ENCODE measurements around the gene EIF3A.
"Not testable (repeated sequence)": the region's sequence is repeated elsewhere in the genome, so short reads cannot be mapped to it uniquely, and the experiment has no call there.

EIF3A gene

GRCh38 chr10:119100434-119101238, 20.0 kb upstream of the EIF3A start:
- no peak for DNase-seq (ENCODE audit: low read depth in 2 of 2)

DNA sequence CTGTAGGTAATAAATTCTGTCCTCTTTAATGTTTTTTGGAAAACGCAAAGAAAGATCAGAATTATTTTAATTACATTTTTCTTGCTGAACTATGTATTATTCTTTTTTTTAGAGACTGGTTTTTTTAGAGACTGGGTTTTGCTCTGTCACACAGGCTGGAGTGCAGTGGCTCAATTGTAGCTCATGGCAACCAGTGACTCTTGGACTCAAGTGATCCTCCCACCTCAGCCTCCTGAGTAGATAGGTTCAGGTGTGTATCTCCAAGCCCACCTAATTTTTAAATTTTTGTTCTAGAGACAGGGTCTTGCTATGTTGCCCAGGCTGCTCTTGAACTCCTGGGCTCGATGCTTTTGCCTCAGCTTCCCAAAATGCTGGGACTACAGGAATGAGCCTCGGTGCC, 18.0 kb upstream of the EIF3A start:
- no peak for DNase-seq (ENCODE audit: low read depth in 2 of 2)

DNA sequence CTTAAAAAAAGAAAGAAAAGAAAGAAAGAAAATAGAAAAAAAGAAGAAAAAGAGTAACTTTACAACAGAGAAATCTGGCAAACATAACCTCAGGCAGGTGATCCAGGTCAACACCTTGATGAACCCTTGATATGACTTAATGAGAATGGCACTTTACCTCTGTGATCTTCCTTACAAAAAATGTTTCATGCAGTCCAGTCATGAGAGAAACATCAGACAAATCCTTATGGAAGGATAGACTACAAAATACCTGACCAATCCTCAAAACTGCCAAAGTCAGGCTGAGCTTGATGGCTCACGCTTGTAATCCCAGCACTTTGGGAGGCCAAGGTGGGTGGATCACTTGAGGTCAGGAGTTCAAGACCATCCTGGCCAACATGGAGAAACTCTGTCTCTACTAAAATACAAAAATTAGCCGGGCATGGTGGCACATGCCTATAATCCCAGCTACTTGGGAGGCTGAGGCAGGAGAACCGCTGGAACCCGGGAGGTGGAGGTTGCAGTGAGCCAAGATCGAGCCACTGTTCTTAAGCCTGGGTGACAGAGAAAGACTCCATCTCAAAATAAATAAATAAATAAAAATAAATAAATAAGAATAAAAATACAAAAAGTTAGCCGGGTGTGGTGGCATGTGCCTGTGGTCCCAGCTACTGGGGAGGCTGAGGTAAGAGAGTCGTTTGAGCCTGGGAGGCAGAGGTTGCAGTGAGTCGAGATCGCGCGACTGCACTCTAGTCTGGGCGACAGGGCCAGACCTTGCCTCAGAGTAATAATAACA, 16.2 kb upstream of the EIF3A start:
- DNase-seq (ENCODE audit: low read depth in 2 of 2): not testable (repeated sequence)

- DNase-seq (ENCODE audit: low read depth in 2 of 2): no peak
Measured at GRCh38 chr10:119095640-119096039, 15.0 kb upstream of the EIF3A start.

DNA sequence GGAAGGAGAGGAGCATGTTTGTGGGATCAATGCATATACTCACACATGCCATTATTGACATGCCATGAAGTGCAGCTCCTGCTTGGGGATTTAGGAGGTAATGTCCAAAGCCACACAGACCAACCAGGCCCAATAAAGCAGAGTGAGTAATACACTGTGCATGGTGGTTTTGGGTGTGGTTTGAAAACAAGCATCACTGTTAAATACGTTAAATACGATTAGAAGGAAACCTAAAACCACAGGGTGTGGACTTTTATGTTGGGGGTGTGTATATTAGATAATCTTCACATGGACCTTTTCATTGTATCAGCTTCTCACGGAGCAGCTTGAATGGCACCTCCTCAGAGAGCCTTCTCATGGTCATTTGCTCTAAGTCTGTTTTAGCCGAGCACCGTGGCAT, 10.4 kb upstream of the EIF3A start:
- no peak for DNase-seq (ENCODE audit: low read depth in 2 of 2)

DNA sequence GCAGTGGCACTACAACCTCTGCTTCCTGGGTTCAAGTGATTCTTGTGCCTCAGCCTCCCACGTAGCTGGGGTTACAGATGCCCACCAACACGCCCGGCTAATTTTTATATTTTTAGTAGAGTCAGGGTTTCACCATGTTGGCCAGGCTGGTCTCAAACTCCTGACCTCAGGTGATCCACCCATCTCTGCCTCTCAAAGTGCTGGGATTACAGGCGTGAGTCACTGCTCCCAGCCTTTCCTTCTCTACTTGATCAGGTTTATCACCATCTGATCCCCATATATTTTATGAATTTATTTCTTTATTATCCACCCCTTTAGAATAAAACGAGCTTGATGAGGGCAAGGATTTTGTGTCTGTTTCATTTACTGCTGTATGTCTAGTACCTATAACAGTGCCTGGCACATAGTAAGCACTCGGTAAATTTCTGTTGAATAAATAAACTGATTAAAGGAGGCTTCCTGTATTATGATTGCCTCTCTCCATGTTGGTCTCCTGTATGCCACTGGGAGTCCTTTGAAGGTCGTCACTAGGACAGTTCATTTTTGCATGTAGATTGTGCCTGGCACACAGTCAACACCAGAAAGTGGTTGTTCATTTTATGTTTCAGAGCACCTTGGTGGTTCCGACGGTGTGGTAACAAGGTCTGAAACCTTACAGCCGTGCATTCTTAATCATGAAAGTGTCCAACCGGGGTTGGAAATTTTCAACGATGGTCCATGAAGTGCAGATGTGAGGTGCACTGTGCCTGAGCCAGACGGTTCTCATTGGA, 9.6 kb upstream of the EIF3A start:
- no peak for DNase-seq (ENCODE audit: low read depth in 2 of 2)

- DNase-seq (ENCODE audit: low read depth in 2 of 2): no peak
Measured at GRCh38 chr10:119087271-119087882, 6.8 kb upstream of the EIF3A start.

GRCh38 chr10:119084896-119085295, 4.3 kb upstream of the EIF3A start:
- DNase-seq (ENCODE audit: low read depth in 2 of 2): no peak

- DNase-seq (ENCODE audit: low read depth in 2 of 2): peak in 1 of 2 donors; percentile 31
Measured at GRCh38 chr10:119079599-119080520, 757 bp downstream of the EIF3A start.

DNA sequence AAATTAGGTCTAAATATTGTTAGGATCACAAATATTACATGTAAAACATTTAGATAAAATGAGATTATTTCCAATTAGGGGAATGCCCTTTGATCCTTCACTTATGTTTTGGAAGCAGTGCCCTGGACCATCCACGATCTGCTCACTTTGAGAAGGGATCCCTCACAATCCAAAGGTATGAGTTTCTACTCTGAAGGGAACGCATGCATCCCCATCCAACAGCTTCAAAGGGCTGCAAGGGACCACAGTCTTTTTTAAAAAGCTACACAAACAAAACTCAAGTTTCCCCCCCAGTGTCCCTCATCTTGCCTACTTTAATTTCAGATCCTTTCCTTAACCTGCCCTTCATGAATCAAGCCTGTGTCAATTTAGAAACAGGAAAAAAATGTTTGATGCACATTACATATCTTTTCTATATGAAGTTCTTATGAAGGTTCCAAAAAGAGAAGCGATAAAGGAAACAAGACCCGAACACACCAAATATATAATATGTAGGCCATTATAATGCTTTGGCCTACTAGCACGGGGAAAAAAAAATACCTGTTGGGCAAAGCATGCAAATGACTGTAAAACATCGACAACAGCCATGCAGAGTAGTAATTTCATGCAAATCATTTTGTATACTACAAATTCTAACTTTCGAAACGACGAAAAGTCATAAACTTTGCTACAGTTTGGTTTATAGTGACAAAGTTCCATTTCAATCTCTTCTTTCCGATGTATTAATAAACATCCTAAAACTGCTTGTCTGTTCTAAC, 2.0 kb downstream of the EIF3A start:
- DNase-seq (ENCODE audit: low read depth in 2 of 2): no peak

DNA sequence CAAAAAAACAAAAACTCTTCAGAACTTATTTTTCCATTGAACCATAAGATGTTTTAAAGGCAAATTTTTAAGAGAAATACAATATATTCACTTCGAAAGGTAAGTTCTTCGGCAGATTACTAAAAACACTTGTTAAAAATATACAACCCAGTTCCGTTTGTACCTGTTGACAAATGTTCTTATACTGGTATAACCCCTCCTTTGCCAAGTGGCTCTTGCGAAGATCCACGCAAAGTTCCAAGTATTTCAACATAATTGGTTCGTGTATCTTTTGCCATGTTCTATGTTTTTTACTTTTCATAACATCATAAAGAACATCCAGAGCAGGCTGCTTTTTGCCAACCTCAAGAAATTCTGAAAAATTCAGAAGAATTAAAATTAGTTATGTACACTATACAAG, 7.0 kb downstream of the EIF3A start:
- DNase-seq (ENCODE audit: low read depth in 2 of 2): no peak

DNA sequence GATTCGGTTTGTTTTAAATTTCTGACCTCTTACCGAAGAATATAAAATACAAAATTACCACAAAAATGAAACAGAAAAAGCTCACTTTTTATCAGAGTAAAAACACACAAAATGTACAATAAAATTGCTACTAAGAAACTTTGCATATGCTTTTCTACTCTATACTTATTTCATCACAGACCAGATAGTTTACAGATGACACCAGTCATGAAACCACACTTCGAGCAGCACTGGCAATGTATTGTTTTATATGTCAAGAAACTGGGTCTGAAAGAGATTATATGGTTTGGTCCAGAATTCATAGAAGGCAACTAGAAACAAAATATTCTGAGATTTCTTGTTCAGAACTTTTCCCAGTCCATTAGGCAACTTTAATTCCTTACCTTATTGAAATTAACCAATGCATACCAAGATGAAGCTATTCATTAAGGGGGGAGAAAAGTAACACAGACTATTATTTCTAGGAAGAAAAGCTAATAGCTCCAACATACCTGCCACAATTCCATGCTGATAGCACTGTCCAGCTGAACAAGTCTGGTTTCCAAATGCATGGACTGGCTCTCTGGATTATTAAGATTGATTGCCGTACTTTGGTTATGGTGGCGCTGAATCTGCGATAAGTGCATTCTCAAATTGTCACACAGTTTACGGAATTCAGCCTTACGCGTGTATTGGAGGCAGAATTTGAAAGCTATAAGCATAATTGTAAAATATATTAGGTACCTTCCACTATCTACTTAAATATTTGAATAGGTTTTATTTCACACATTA, 10.0 kb downstream of the EIF3A start:
- no peak for DNase-seq (ENCODE audit: low read depth in 2 of 2)

GRCh38 chr10:119061926-119062325, 18.7 kb downstream of the EIF3A start:
- DNase-seq (ENCODE audit: low read depth in 2 of 2): no peak

GRCh38 chr10:119061352-119061751, 19.3 kb downstream of the EIF3A start:
- no peak for DNase-seq (ENCODE audit: low read depth in 2 of 2)

DNA sequence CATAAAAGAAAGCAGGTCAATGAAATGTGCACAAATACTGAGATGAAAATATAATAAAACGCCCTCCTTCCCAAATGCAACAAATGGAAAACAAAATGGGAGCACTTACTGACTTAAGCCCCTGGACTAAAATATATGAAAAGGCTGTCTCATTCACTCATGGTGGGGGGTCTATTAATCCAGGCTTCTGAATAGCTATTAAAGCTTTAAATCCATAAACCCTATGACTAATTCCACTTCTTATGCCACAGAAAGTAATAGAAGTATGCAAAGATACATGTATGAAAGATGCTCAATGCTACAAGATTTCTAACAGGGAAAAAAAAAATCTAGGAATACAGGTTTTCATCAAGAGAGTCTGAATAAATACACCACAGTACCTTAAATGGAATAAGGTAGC, 20.5 kb downstream of the EIF3A start:
- no peak for DNase-seq (ENCODE audit: low read depth in 2 of 2)

DNA sequence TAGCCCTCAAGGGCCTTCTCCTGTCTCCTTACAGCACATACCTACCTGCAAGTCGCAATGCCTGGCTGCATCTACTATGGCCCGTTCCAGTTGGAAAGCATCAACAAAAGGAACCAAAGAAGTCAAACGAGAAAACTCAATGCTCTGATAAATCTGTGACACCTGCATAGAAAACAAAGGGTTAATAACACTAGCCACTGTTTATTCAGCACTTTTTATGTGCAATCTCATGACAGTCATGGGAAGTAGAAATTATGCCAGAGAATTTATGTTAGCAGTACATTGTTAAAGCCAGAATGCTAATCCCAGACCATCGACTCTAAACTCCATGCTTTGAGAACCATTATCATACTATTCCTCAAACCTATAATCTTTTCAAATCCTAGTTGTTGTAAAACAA, 21.1 kb downstream of the EIF3A start:
- DNase-seq (ENCODE audit: low read depth in 2 of 2): no peak

- DNase-seq (ENCODE audit: low read depth in 2 of 2): no peak
Measured at GRCh38 chr10:119058010-119058409, 22.6 kb downstream of the EIF3A start.

DNA sequence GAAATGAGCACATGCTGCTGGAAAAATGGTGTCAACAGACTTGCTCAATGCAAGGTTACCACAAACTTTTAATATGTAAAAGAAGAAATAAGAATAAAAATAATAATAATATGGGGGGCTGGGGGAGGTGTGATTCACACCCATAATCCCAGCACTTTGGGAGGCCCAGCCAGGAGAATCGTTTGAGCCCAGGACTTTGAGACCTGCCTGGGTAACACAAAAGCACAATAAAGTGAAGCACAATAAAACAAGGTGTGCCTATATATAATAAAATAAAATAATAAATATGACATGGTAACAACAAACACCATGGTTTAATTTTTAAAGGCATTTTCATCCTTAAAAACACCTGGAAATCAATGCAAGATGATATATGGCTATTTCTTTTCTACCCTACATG, 25.1 kb downstream of the EIF3A start:
- DNase-seq (ENCODE audit: low read depth in 2 of 2): no peak

- DNase-seq (ENCODE audit: low read depth in 2 of 2): no peak
Measured at GRCh38 chr10:119051775-119052174, 28.8 kb downstream of the EIF3A start.

Measured in stimulated activated CD4-positive, alpha-beta T cell treated with anti-CD3 and anti-CD28 coated beads, Interleukin-1b, Interleukin-23, amount 100 ng/mL, for 1 hour (primary cell).